Right cardiac atrium (tissue), 5 donors: ENCODE measurements around the gene DHX40. TPM values are rescaled to one million over a fixed set of nuclear protein-coding genes. Genes with fewer than 3 reads are reported as not detected.
"Not testable (repeated sequence)": the region's sequence is repeated elsewhere in the genome, so short reads cannot be mapped to it uniquely, and the experiment has no call there.

Source experiments
- ATAC-seq, 2 donors: fragments of 200-7000 bp; cut with Tn5 transposase; one replicate each; pipeline versions ENCODE4 v1.8.0 to v1.9.1; 2020; ENCODE audit warnings: moderate library complexity in 2 of 2, mild to moderate bottlenecking in 1 of 2
- DNase-seq, 3 donors: peaks; one replicate each; pipeline ENCODE4 v3.0.0-alpha.2; 2020
- H3K27ac ChIP-seq: one replicate; pipeline ENCODE4 v1.5.1; 2013; ENCODE audit warnings: mild to moderate bottlenecking, low read length, control low read depth, moderate library complexity
- H3K27me3 ChIP-seq: one replicate; pipeline ENCODE4 v1.6.1; 2013; ENCODE audit not compliant: control insufficient read depth, insufficient read depth
- H3K4me1 ChIP-seq: one replicate; pipeline ENCODE4 v1.6.1; 2013; ENCODE audit warnings: low read length; ENCODE audit not compliant: control insufficient read depth, insufficient read depth
- H3K4me3 ChIP-seq: one replicate; pipeline ENCODE4 v1.5.1; 2013; ENCODE audit warnings: low read length, control low read depth
- H3K9me3 ChIP-seq: one replicate; pipeline ENCODE4 v1.6.1; 2013; ENCODE audit warnings: low read length; ENCODE audit not compliant: control insufficient read depth
- WGBS: extraction: QIAGEN DNeasy Blood & Tissue Kit; methylation state at CpG from one replicate; pipeline ENCODE4 v1.1.7; 2013; 5-methylcytosine and 5-hydroxymethylcytosine counted together
- intact Hi-C, 4 donors: fragments of 100-400 bp; cut with DNase I; formaldehyde crosslinking; loops; one replicate each; pipeline versions ENCODE4 v1.11.0 to v1.14.0; 2022 to 2023
- long read RNA-seq, 4 donors: library from polyadenylated mRNA; unstranded; transcript quantifications; one replicate each; pipeline ENCODE4 v2.0.0, GENCODE V29; 2020 to 2021
- polyA plus RNA-seq: library from polyadenylated mRNA; stranded (reverse); fragments of 200-250 nt; gene quantifications from one replicate; pipeline ENCODE4 v1.2.3, GENCODE V29; 2013
- total RNA-seq, 4 donors: library from RNA; stranded (reverse); fragmentation: NEBNext Ultra II Directional; extraction: Animal tissue kit (Norgen Biotek cat#: 25700); gene quantifications; one replicate each; pipeline ENCODE4 v1.2.1, GENCODE V29; 2021
- donor health status: healthy with polysubstance abuse.
- donor health status: DM: no; HTN: yes; CAD: no.
- donor health status: DM: no; HTN: no; CAD: no.
- donor health status: DM: no; HTN: yes; CAD: no; lungs with severe emphysema.
- donor health status: DM: yes; HTN: yes; CAD: no.

The DHX40 gene
- total RNA-seq (10 to 100 TPM; 17.2 to 21.7 (median 19.1) TPM), polyA plus RNA-seq (8.0 TPM)
- long read RNA-seq, donor 1, transcript DHX40-201 (18 exons, 3,660 nt) = major isoform, 35 of 52 reads
- long read RNA-seq, donor 1, partial matches to known transcripts = 6 of 52 reads
- long read RNA-seq, donor 1, other reads (novel, unspliced or antisense) = 11 of 52 reads
- long read RNA-seq, donor 2, transcript DHX40-201 (18 exons, 3,660 nt) = major isoform, 18 of 20 reads
- long read RNA-seq, donor 2, partial matches to known transcripts = 1 of 20 reads
- long read RNA-seq, donor 2, other reads (novel, unspliced or antisense) = 1 of 20 reads
- long read RNA-seq, donor 3, transcript DHX40-201 (18 exons, 3,660 nt) = major isoform, 60 of 89 reads
- long read RNA-seq, donor 3, partial matches to known transcripts = 3 of 89 reads
- long read RNA-seq, donor 3, other reads (novel, unspliced or antisense) = 26 of 89 reads
- long read RNA-seq, donor 4, transcript DHX40-201 (18 exons, 3,660 nt) = major isoform, 11 of 16 reads
- long read RNA-seq, donor 4, partial matches to known transcripts = 0 of 16 reads
- long read RNA-seq, donor 4, other reads (novel, unspliced or antisense) = 5 of 16 reads

GRCh38 chr17:59565171-59565958, at the start of gene DHX40:
Gene DHX40 (plus strand): TSS chr17:59565610. CDS start chr17:59565672, 62 bp downstream.
- Histone ChIP-seq H3K27ac (peak within 1 kb of the TSS; percentile 79), H3K4me3 (peak within 1 kb of the TSS; percentile 96), H3K4me1 (peaks cover 3% of the 10 kb centered on the region), H3K27me3 (no peaks in the 10 kb centered on the region), H3K9me3 (no peaks in the 10 kb centered on the region)
- intact Hi-C loops = no loop called here
- 8% methylated on average over 62 of the region's 62 CpGs for whole genome bisulfite sequencing
- ATAC-seq (peak; percentile 99), DNase-seq (peak; percentile 96 to 98 (median 97))

GRCh38 chr17:59516451-59516850, 49.0 kb upstream of the DHX40 start:
- Histone ChIP-seq H3K4me3 (no peak overlapping the region), H3K4me1 (no peaks in the 10 kb centered on the region), H3K9me3 (no peaks in the 10 kb centered on the region), H3K27ac (no peak overlapping the region), H3K27me3 (no peaks in the 10 kb centered on the region)
- intact Hi-C loops = no loop called here
- WGBS = 82% methylated on average over 2 of the region's 2 CpGs
- no peak for ATAC-seq
- DNase-seq = no peak

GRCh38 chr17:59519132-59519531, 46.3 kb upstream of the DHX40 start:
- WGBS = 90% methylated on average over 2 of the region's 2 CpGs

GRCh38 chr17:59520251-59520650, 45.2 kb upstream of the DHX40 start:
- intact Hi-C loops = no loop called here
- Histone ChIP-seq H3K27ac (no peak overlapping the region), H3K4me3 (no peak overlapping the region), H3K9me3 (no peaks in the 10 kb centered on the region), H3K4me1 (no peaks in the 10 kb centered on the region), H3K27me3 (no peaks in the 10 kb centered on the region)
- ATAC-seq = no peak
- 70% methylated on average over 5 of the region's 5 CpGs for WGBS
- no peak for DNase-seq

More at GRCh38 chr17:59519132-59519531, 46.3 kb upstream of the DHX40 start:
- DNase-seq (no peak), ATAC-seq (no peak)
- no peaks in the 10 kb centered on the region for H3K9me3 ChIP-seq
- H3K4me3 ChIP-seq = no peak overlapping the region
- no peaks in the 10 kb centered on the region for H3K4me1 ChIP-seq
- H3K27ac ChIP-seq = no peak overlapping the region
- intact Hi-C loops = no loop called here
- no peaks in the 10 kb centered on the region for H3K27me3 ChIP-seq

GRCh38 chr17:59521465-59522126, 43.8 kb upstream of the DHX40 start:
- no peaks in the 10 kb centered on the region for H3K4me1 ChIP-seq
- no peak overlapping the region for H3K4me3 ChIP-seq
- H3K27ac ChIP-seq = no peak overlapping the region
- 30% methylated on average over 12 of the region's 12 CpGs for WGBS
- DNase-seq (peak; percentile 39 to 65 (median 51)), ATAC-seq (peak; percentile 75 to 83)
- H3K9me3 ChIP-seq = no peaks in the 10 kb centered on the region
- no peaks in the 10 kb centered on the region for H3K27me3 ChIP-seq
- intact Hi-C loops = no loop called here

GRCh38 chr17:59524930-59525329, 40.5 kb upstream of the DHX40 start:
- H3K27me3 ChIP-seq, DNase-seq, H3K9me3 ChIP-seq, H3K4me1 ChIP-seq, H3K27ac ChIP-seq, H3K4me3 ChIP-seq, intact Hi-C loops, ATAC-seq: not testable (repeated sequence)
- WGBS = 78% methylated on average over 3 of the region's 3 CpGs

- ATAC-seq (no peak), DNase-seq (no peak)
- intact Hi-C loops = no loop called here
- Histone ChIP-seq H3K9me3 (no peaks in the 10 kb centered on the region), H3K4me1 (no peaks in the 10 kb centered on the region), H3K4me3 (no peak overlapping the region), H3K27me3 (no peaks in the 10 kb centered on the region), H3K27ac (no peak overlapping the region)
- WGBS = 72% methylated on average over 2 of the region's 2 CpGs
These were observed 39.7 kb upstream of the DHX40 start for GRCh38 chr17:59525668-59526067.

- intact Hi-C loops = no loop called here
- Histone ChIP-seq H3K4me1 (no peaks in the 10 kb centered on the region), H3K9me3 (no peaks in the 10 kb centered on the region), H3K27ac (no peak overlapping the region), H3K27me3 (no peaks in the 10 kb centered on the region), H3K4me3 (no peak overlapping the region)
- DNase-seq (no peak), ATAC-seq (no peak)
- WGBS = 62% methylated on average over 2 of the region's 2 CpGs
These were observed 39.0 kb upstream of the DHX40 start for GRCh38 chr17:59526451-59526850.

GRCh38 chr17:59527325-59527917, 38.0 kb upstream of the DHX40 start:
- Histone ChIP-seq H3K9me3 (no peaks in the 10 kb centered on the region), H3K4me1 (no peaks in the 10 kb centered on the region), H3K4me3 (no peak overlapping the region), H3K27me3 (no peaks in the 10 kb centered on the region), H3K27ac (no peak overlapping the region)
- ATAC-seq = no peak
- DNase-seq = no peak
- 88% methylated on average over 6 of the region's 6 CpGs for WGBS
- intact Hi-C loops = no loop called here

GRCh38 chr17:59527931-59528330, 37.5 kb upstream of the DHX40 start:
- WGBS = 61% methylated on average over 1 of the region's 1 CpG
- ATAC-seq (no peak), DNase-seq (no peak)
- H3K4me1 ChIP-seq = no peaks in the 10 kb centered on the region
- no peaks in the 10 kb centered on the region for H3K9me3 ChIP-seq
- no peaks in the 10 kb centered on the region for H3K27me3 ChIP-seq
- intact Hi-C loops = no loop called here
- no peak overlapping the region for H3K4me3 ChIP-seq
- no peak overlapping the region for H3K27ac ChIP-seq
